GM19455 (cell line): Measurements from ENCODE around the gene PLEKHN1.
"Not testable (repeated sequence)": the region's sequence is repeated elsewhere in the genome, so short reads cannot be mapped to it uniquely, and the experiment has no call there.

Source experiments
- ATAC-seq: cut with Tn5 transposase; IDR thresholded peaks from one replicate; pipeline ENCODE4 v1.9.1; 2021; ENCODE audit not compliant: unreplicated experiment

PLEKHN1 gene

GRCh38 chr1:991275-991674, 25.0 kb downstream of the PLEKHN1 start:
- ATAC-seq = not testable (repeated sequence)

- ATAC-seq = no peak
Measured at GRCh38 chr1:991895-992294, 25.6 kb downstream of the PLEKHN1 start.

- ATAC-seq = no peak
Measured at GRCh38 chr1:992362-992761, 26.1 kb downstream of the PLEKHN1 start.

- ATAC-seq = no peak
Measured at GRCh38 chr1:993379-993995, 27.2 kb downstream of the PLEKHN1 start.

GRCh38 chr1:994546-994945, 28.3 kb downstream of the PLEKHN1 start:
- ATAC-seq = not testable (repeated sequence)

- no peak for ATAC-seq
Measured at GRCh38 chr1:995665-996633, 29.7 kb downstream of the PLEKHN1 start.

GRCh38 chr1:996851-997712, 30.8 kb downstream of the PLEKHN1 start:
- no peak for ATAC-seq

- ATAC-seq = no peak
Measured at GRCh38 chr1:997713-997992, 31.4 kb downstream of the PLEKHN1 start.

- no peak for ATAC-seq
Measured at GRCh38 chr1:997993-998744, 31.9 kb downstream of the PLEKHN1 start.

- no peak for ATAC-seq
Measured at GRCh38 chr1:998745-998994, 32.4 kb downstream of the PLEKHN1 start.

GRCh38 chr1:998995-999724, 32.9 kb downstream of the PLEKHN1 start:
- no peak for ATAC-seq

- peak; percentile 48 for ATAC-seq
Measured at GRCh38 chr1:999725-1000356, 33.6 kb downstream of the PLEKHN1 start, which contains the start of gene HES4. Gene HES4, minus strand, starts transcription at chr1:1000097. Its CDS starts 124 bp downstream, at chr1:999973.

GRCh38 chr1:1000357-1001056, 34.2 kb downstream of the PLEKHN1 start:
- peak; percentile 12 for ATAC-seq

- ATAC-seq = no peak
Measured at GRCh38 chr1:1001057-1001783, 34.9 kb downstream of the PLEKHN1 start.

GRCh38 chr1:1003618-1004419, 37.5 kb downstream of the PLEKHN1 start:
- no peak for ATAC-seq

- no peak for ATAC-seq
Measured at GRCh38 chr1:1004420-1004779, 38.1 kb downstream of the PLEKHN1 start.

- ATAC-seq = no peak
Measured at GRCh38 chr1:1004780-1005697, 38.8 kb downstream of the PLEKHN1 start.
